HG03280 (cell line): ENCODE data around the gene INPP5A.
"Not testable (repeated sequence)": the region's sequence is repeated elsewhere in the genome, so short reads cannot be mapped to it uniquely, and the experiment has no call there.

Source experiments
- ATAC-seq: cut with Tn5 transposase; IDR thresholded peaks from one replicate; pipeline ENCODE4 v1.9.1; 2021; ENCODE audit warnings: mild to moderate bottlenecking, moderate library complexity; ENCODE audit not compliant: unreplicated experiment

The INPP5A gene

DNA sequence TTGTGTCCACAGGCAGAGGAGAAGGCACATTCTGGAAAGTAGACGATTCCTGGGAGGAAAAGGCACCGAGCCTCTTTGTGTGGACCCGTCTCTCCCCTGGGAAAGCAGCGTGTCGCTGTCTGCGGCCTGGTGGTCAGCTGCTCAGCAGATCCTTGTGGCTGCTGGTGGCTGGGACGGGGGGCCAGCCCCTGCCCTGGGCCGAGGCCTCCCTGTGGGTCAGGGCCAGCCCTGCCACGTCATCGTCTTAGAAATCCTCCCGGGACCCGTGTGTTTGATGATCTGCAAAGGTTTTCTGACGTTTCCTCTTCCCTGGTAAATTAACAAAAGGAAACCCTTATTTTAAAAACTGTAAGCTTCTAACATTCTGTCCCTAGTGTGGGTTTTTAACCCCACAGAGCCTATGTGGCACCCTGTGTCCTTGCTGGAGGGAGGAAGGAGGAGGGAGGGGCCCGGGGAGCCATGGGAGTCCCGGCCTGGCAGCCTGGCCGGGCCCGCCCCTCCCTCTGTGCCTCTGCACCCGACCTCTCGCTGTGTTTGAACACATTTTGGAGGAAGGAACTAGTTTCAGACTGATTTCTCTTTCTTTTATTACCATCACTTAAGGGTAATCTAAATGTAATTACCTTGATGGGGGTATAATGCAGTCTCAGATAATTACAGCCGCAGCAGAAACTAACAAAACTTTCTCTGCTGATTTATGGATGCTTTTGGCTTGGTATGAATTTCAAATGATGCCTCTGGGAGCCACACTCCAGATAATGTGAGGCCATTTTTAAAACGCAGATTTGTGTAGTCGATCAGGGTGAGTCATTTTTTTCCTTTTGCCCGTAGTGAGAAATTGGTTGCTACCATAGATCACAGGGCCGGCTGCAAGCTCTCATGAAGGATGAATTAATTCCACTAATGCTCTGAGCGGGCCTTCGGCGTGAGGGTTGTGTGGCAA is 162.8 kb downstream of the INPP5A start:
- ATAC-seq, result no peak

DNA sequence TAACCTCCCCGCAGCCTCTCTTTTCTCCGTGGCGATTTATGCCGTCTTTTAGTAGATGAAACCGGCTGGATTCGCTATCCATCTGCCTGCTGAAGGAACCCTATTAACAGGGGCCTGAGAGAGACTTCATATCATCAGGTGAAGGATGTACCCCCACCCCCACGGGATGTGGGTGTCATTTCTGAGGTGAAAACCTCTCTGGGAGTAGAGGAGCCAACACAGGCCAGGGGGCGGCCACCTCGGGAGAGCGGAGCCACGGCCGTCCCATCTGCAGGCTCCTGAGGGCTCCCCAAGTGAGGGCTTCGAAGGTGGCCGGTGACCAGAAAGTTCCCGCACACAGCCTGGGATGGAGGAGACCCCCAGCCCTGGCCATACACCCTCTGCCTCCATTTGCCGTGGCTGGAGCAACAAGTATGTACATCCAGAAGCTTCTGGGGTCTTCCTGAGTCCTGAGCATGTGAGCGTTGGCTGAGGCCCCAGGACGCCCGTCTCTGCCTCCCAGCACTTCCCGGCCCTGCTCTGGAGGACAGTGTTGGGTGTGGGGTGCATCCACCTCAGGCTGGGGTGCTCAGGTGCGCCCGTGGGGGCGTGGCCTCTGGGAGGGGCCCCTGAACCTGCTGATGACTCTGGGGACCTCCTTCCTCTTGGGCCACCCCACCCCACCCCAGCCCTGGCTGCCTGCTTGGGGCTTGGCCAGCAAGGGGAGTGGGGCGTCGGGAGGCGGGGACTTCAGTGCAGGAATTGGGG is 163.7 kb downstream of the INPP5A start:
- ATAC-seq, result no peak

DNA sequence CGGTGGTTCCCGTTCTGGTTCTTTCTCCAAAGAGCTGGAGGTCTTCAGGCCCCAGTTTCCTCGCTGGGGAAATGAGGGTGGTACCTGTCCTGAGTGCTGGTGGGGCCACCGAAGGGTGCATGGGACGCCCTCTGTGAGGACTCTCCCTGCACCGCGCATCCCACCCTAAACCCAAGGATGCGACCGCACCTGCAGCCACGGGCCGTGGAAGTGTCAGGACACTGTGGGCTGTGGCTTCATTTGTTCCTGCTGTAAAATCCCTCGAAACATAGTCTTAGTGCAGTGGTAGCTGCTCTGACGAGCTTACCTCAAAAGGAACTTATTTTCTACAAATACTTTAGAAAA is 164.2 kb downstream of the INPP5A start:
- no peak for ATAC-seq

DNA sequence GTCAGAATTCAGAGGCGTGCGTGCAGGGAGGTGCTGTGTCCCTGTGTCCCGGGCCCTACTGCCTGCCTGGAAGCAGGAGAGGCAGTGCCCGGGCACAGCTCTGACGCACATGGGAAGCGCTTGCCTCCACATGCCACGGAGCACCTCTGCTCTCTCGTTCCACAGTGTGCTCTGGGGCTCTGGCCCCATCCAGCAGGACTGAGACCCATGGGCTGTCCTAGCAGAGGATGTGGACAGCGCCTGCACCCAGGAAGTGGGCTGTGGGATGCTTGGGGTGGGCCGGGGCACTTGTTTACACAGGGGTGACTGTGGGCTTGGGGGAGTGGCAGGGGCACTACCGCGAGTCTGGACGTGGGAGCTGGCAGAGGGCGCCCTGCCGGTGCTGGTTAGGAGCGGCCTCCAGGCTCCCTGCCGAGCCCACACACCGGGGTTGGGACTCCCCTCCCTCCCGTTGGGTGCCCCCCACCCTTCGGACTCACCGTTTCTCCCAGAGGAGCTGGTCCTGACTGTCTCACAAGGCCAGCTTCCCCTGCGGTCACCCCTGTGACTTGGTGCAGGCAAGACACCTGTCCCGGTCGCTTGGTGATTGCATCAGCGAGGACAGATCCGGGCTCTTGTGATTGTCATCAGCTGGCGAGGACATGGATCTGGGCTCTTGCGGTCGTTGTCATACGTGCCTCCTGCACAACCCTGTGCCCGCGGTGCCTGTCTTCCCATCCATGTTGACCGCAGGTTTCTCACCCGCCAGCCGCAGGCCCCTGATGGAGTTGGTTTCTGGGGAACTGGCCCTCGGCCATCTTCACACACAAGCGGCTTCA is 165.2 kb downstream of the INPP5A start:
- no peak for ATAC-seq

DNA sequence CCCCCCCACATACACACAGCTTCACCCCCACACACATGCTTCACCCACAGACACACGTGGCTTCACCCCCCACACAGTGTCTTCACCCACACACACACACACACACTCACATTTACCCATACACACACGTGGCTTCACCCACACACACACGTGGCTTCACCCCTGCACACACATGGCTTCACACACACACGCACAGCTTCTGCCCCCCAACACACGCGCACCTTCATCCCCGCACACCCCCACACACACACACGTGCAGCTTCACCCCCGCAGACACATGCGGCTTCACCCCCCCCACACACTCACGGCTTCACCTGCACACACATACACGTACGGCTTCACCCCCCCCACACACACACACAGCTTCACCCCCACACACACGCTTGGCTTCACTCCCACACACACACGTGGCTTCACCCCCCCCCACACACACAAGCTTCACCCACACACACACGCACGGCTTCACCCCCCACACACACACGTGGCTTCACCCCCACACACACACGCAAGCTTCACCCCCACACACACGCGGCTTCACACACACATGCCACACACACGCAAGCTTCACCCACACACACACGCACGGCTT is 165.9 kb downstream of the INPP5A start:
- ATAC-seq, result no peak

DNA sequence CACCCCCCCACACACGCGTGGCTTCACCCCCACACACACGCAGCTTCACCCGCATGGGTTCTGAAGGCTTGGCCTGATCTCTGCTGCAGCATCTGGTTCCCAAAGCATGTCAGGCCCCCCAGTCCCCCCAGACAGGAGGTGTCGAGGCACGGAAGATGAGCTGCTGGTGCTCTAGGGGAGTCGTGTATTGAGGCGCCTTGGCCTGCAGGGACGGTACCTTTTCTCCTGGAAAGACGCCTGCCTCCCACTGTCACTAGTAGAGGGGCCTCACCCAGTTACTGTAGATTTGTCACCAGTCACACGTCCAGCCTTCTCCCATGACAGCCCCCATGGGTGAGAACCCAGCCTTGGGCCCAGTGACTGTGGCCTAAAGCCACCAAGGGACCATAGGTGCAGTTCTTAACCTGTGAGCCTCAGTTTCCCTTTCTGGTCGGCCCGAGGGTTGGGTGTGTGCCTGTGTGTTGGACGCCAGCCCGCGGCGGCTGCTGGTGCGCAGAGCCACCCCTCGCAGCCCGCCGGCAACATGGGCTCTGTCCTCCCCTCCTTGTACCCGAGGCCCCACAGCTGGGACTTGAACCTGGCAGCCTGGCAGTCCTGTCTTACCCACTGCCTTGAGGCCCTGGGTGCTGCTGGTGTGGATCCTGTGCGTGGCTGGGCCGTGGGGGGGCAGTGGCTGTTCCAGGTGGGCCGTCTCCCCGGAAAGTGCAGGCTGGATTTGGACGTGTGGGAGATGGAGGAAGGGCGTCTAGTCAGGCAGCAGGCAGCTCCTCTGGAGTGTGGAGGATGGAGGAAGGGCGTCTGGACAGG is 166.6 kb downstream of the INPP5A start:
- ATAC-seq, result no peak

DNA sequence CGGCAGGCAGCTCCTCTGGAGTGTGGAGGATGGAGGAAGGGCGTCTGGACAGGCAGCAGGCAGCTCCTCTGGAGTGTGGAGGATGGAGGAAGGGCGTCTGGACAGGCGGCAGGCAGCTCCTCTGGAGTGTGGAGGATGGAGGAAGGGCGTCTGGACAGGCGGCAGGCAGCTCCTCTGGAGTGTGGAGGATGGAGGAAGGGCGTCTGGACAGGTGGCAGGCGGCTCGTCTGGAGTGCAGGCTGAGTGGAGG is 167.2 kb downstream of the INPP5A start:
- ATAC-seq, result not testable (repeated sequence)

DNA sequence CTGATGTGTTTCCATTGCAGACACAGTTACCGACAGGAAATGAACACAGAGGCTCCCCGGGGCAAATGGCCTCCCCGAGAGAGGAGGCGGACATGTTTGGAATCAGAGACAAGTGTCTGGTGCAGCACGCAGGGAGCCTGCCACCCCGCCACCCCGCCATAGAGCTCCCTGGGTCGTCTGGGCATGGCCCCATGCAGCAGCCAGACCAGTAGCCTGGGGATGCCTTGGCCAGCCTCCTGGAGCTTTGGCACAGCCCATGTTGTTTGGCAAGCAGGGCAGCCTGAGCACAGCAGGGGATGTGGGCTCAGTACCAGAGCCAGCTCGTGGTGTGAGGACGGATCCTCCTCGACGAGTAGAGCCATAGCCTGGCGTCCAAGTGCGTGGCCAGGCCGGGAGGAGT is 167.6 kb downstream of the INPP5A start:
- ATAC-seq, result no peak

DNA sequence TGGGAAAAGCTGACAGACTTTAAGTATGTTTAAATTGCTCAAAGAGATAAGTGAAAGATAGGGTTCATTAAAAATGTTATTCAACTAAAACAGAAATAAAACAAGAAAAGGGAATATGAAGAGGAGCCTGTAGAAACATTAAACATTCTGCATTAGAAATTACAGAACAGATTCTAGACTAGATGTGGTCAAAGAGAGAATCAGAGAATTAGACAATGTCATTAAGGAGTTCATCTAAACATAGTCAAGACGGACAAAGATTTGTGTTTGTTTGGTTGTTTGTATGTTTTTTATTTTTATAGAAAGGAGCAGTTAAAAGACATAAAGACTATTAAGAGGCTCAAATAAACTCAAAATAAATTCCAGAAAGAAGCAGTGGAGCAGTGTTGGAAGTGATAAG is 168.4 kb downstream of the INPP5A start:
- ATAC-seq, result no peak

DNA sequence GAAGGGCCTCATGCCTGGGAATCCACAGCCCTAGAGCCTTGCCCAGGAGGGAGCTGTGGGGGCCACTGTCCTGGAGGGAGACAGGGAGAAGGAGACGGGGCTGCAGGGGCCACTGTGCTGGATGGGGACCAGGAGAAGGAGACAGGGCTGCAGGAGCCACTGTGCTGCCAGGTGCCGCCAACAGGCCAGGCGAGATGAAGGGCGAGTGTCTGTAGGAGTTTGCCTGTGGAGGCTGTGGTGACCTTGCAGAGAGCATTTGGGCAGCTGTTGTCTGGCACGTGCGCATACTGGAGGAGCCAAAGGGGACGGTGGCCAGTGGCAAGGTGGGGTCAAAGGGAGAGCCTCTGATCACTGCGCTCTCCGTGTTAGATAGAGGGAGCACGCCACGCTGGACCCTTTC is 169.1 kb downstream of the INPP5A start:
- no peak for ATAC-seq

DNA sequence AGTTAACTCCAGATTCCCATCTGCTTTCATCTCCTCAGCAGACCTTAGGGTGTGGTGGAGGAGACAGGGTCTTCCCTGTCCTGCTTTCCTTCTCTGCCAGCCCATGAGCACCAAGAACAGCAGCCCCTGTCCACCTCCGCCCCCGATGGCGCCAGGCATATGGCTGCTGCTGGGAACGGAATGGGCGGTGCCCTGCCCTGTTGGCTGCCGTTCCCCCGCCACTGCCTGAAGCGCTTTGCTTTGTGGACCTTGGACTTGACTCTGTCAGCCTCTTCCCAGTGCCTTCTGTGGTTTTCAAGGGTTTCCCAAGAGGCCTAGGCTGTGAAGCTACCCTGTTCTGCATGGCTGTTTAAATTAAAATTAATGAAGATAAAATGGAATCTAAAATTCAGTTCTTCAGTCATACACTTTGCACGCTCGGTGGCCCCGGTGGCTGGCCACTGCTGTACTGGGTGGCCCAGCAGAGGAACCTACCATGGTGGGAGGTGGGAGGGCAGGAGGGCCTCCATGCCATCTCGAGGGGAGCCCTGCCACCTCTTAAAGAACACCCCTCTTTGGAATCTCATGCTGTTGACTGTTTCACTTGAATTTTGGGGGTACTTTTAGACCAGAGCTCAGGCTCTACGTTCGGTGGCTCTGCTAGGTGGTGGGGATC is 169.7 kb downstream of the INPP5A start:
- no peak for ATAC-seq

DNA sequence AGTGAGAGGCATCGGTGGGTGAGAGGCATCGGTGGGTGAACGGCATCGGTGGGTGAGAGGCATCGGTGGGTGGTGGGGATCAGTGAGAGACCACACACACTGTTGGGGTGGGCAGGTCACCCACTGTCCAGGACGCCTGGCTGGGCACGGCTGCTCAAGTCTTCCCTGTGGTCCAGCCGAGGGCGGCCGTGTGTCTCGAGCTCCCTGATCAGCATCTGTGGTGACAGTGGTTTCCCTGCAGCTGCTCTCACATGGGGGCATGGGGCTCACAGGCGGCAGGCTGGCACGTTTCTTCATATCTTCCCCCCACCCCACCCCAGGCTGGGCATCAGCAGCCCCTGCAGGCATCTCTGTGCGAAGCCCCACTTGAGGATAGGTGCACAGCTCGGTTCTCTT is 170.2 kb downstream of the INPP5A start:
- ATAC-seq, result no peak

DNA sequence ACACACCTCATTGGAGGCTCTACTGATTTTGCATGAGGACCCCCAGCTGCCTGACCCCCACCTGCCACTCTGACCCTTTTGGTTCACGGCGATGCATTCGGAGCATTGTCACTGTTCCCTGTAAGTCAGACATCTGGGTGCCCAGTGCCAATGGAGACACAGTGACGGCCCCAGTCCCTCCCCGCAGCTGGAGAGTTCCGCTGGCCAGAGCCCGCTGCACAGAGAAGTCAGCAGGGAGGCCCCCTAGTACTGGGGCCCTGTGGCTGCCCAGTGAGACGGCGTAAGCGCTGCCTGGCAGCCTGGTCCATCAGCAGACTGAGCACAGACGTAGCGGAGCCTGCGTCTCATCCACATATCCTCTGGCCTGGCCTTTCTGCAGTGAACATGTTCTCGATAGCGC is 170.9 kb downstream of the INPP5A start:
- ATAC-seq, result no peak

DNA sequence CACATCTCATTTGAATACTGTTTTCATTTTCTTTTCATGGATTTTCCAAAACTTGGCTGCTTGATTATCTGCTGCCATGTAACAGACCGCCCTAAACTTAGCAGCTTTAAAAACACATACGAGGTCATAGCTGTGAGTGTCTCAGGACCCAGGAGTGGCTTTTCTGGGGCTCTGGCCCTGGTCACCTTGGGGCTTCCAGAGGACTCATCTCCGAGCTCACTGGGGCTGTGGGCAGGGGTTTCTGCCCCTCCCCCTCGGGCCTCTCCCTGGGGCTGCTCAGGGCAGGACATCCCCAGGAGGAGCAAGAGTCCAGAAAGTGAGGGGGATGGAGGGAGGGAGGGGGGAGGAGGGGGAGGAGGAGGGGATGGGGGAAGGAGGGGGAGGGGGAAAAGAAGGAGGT is 171.3 kb downstream of the INPP5A start:
- no peak for ATAC-seq

DNA sequence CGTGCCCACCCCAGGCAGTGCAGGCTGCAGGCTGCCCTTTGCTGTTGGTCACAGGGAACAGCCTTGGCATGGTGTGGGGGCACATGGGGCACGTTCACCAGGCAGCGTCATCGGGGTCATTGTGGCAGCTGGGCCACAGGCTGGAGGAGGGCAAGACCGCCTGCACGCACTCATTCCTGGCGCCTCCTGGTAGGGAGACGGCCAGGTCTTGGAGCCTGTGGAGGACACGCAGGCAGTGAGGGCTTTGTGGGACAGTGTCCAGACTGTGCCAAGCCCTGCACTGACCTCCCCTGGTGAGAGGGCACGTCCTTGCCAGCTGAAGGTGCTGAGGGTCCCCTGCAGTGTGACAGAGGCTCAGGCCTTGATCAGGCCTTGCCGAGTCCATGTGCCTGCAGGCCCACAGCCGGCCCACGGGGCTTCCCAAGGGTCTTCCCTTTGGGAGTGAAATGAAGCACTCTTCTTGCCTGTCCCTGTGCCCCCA is 171.9 kb downstream of the INPP5A start:
- no peak for ATAC-seq

DNA sequence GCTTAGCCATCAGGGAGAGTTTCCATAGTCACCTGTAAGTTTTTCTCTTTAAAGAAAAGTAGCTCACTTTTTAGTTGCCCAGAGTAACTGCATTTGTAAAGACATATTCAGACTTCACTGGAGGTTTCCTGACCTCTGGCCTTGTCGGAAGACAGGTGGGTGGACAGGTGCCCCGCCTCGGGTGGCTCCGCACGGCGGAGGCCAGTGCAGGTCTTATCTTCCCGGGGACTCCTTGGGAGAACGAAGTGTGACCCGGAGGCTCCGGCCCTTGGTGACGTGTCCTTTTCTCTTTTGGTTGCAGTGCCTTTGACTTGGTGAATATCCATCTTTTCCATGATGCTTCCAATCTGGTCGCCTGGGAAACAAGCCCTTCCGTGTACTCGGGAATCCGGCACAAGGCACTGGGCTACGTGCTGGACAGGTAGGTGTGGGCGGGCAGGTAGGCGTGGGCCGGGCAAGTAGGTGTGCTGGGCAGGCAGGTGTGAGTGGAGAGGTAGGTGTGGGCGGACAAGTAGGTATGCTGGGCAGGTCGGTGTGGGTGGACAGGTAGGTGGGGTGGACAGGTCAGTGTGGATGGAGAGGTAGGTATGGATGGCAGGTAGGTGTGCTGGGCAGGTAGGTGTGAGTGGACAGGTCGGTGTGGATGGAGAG is 172.6 kb downstream of the INPP5A start:
- no peak for ATAC-seq

DNA sequence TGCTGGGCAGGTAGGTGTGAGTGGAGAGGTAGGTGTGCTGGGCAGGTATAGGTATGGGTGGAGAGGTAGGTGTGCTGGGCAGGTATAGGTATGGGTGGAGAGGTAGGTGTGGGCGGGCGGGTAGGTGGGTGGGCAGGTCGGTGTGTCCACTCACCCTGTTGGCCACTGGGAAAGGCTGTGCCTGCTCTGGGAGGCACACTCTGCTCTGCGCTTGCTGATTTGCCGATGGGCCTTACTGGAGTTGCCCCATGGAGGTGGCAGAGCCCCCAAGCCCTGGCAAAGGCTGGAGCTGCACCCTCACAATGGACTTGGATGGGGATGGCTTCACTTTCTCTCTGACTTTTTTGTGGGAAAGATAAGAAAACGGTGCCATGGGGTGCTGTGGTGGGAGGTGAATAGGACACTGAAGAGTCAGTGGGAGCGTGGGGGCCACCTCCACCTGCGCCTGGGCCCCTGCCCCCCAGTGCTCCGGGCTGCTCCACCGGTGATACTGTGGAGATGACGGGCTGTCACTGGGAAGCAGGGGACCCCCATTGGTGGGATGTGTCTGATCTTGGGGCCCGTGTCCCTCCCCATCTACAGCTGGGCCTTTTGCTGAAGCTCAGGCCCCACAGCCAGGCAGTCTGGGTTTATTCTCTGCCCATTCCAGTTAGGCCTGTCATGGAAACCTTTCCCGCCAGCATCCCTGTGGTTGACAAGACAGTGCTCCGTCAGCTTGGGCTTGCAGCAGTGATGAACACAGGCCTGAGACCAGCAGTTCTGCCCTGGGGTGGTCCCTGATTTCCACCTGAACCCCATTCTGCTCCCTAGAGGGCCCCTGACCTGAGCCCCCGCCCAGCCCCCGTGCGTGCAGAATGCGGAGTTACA is 173.4 kb downstream of the INPP5A start:
- no peak for ATAC-seq

DNA sequence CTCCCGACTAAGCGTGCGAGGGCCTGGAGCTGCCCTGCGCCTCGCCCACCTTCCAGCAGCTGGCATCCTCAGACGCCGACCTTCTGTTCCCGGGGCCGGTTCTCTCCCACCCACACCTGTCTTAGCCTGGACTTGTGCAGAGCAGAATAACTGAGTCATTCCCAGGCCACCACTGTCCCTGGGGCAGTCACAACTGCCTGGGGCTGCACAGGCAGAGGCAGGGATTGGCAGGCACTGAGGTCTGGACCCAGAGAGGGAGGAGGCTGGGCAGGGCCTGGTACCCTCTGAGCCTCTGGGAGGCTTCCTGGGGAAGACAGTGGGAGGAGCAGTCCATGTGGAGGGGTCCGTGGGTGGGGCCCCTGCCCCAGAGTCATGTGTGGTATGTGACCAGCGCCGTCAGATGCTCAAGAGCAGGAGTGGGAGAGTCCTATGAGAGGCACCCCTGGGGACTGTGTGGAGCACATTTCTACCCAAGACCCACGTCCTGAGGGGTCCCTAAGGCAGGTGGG is 174.1 kb downstream of the INPP5A start:
- ATAC-seq, result no peak
